K562 (cell line): ENCODE data around the gene ZBTB20.

ENCODE experiments used
- KLF16 ChIP-seq: IDR thresholded peaks from 2 replicates; pipeline ENCODE4 v1.6.1; 2016; ENCODE audit warnings: antibody characterized with exemption
- LEF1 ChIP-seq: fragments of 450-650 bp; IDR thresholded peaks from 2 replicates; pipeline ENCODE4 v1.6.1; 2016; ENCODE audit warnings: mild to moderate bottlenecking
- POLR2A ChIP-seq: fragments of 450-650 bp; conservative IDR thresholded peaks from 2 replicates; pipeline ENCODE4 v1.6.1; 2016
- POLR2AphosphoS5 ChIP-seq: IDR thresholded peaks from 2 replicates; pipeline ENCODE4 v1.6.1; 2011; ENCODE audit warnings: mild to moderate bottlenecking, low read depth, low read length, moderate library complexity; ENCODE audit not compliant: control insufficient read depth, insufficient read depth
- UBTF ChIP-seq, 2 experiments: IDR thresholded peaks; 2 replicates each; pipeline ENCODE4 v1.6.1; 2012; ENCODE audit warnings: improper control_type of control experiment in 2 of 2, low read depth in 2 of 2, low read length in 2 of 2, borderline replicate concordance in 1 of 2
- ZBTB8A ChIP-seq: fragments of 450-650 bp; IDR thresholded peaks from 2 replicates; pipeline ENCODE4 v1.6.1; 2018; ENCODE audit warnings: mild to moderate bottlenecking, moderate library complexity; ENCODE audit not compliant: partially characterized antibody
- ZNF512 ChIP-seq: IDR thresholded peaks from 2 replicates; pipeline ENCODE4 v1.6.1; 2016; ENCODE audit warnings: missing genetic modification characterization, missing compliant biosample characterization
- ZNF699 ChIP-seq: fragments of 250-450 bp; sonication (Bioruptor Pico); IDR thresholded peaks from 2 replicates; pipeline ENCODE4 v1.8.0; 2021; ENCODE audit warnings: mild to moderate bottlenecking, moderate library complexity; ENCODE audit not compliant: insufficient replicate concordance
- TF ChIP-seq, protein P1 (sequence below), 2 experiments: fragments of 450-650 bp; IDR thresholded peaks; 2 replicates each; pipeline ENCODE4 v1.6.1; 2016
- TF ChIP-seq, protein P2 (sequence below), 3 experiments: IDR thresholded peaks in 2 of 3; conservative IDR thresholded peaks in 1 of 3; 2 replicates each; pipeline ENCODE4 v1.5.1; 2011 to 2012; ENCODE audit warnings: low read length in 3 of 3, mild to moderate bottlenecking in 3 of 3, control low read depth in 2 of 3, improper control_type of control experiment in 1 of 3, inconsistent platforms in 1 of 3, low read depth in 1 of 3, mixed read lengths in 1 of 3, moderate library complexity in 1 of 3; ENCODE audit not compliant: insufficient read depth in 2 of 3

GRCh38 chr3:115141033-115141757 lies 5.9 kb downstream of the ZBTB20 start:
- no peak for TF ChIP-seq ZNF512
- TF ChIP-seq ZNF699 (CRISPR knock-in tag): no peak
- no peak for TF ChIP-seq POLR2A
- TF ChIP-seq, protein P1, sequence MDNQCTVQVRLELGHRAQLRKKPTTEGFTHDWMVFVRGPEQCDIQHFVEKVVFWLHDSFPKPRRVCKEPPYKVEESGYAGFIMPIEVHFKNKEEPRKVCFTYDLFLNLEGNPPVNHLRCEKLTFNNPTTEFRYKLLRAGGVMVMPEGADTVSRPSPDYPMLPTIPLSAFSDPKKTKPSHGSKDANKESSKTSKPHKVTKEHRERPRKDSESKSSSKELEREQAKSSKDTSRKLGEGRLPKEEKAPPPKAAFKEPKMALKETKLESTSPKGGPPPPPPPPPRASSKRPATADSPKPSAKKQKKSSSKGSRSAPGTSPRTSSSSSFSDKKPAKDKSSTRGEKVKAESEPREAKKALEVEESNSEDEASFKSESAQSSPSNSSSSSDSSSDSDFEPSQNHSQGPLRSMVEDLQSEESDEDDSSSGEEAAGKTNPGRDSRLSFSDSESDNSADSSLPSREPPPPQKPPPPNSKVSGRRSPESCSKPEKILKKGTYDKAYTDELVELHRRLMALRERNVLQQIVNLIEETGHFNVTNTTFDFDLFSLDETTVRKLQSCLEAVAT (IDR thresholded peaks at IDR 0.05): no peak
- TF ChIP-seq UBTF (IDR thresholded peaks at IDR 0.05; ENCODE audit: borderline replicate concordance in 1 of 2, low read depth in 2 of 2, low read length in 2 of 2): no peak
- no peak for TF ChIP-seq ZBTB8A
- TF ChIP-seq, protein P2, sequence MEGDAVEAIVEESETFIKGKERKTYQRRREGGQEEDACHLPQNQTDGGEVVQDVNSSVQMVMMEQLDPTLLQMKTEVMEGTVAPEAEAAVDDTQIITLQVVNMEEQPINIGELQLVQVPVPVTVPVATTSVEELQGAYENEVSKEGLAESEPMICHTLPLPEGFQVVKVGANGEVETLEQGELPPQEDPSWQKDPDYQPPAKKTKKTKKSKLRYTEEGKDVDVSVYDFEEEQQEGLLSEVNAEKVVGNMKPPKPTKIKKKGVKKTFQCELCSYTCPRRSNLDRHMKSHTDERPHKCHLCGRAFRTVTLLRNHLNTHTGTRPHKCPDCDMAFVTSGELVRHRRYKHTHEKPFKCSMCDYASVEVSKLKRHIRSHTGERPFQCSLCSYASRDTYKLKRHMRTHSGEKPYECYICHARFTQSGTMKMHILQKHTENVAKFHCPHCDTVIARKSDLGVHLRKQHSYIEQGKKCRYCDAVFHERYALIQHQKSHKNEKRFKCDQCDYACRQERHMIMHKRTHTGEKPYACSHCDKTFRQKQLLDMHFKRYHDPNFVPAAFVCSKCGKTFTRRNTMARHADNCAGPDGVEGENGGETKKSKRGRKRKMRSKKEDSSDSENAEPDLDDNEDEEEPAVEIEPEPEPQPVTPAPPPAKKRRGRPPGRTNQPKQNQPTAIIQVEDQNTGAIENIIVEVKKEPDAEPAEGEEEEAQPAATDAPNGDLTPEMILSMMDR (IDR thresholded peaks at IDR 0.05 in 2 of 3, conservative IDR thresholded peaks at IDR 0.05 in 1 of 3; ENCODE audit: insufficient read depth in 2 of 3, low read depth in 1 of 3, low read length in 3 of 3): no peak
- no peak for TF ChIP-seq KLF16
- TF ChIP-seq LEF1: no peak
- no peak for TF ChIP-seq POLR2AphosphoS5
